Gastrocnemius medialis (tissue), 4 donors: Measurements from ENCODE around the gene MCF2L.

Experiments
- POLR2A ChIP-seq, 2 donors: fragments of 450-650 bp; IDR thresholded peaks; one replicate each; pipeline ENCODE4 v1.6.1; 2017; ENCODE audit warnings: antibody characterized with exemption in 2 of 2, mild to moderate bottlenecking in 2 of 2, moderate library complexity in 2 of 2
- TF ChIP-seq, protein P1 (sequence below), 5 experiments: fragments of 450-650 bp in 3 of 5; fragments of 200-600 bp in 2 of 5; sonication (generic) in 2 of 5; IDR thresholded peaks in 4 of 5; conservative IDR thresholded peaks in 1 of 5; 1 replicate in 4 of 5; 2 replicates in 1 of 5; pipeline ENCODE4 v1.5.1; 2016 to 2019; ENCODE audit warnings: antibody characterized with exemption in 5 of 5, mild to moderate bottlenecking in 3 of 5, moderate library complexity in 3 of 5

- TF ChIP-seq, protein P1, sequence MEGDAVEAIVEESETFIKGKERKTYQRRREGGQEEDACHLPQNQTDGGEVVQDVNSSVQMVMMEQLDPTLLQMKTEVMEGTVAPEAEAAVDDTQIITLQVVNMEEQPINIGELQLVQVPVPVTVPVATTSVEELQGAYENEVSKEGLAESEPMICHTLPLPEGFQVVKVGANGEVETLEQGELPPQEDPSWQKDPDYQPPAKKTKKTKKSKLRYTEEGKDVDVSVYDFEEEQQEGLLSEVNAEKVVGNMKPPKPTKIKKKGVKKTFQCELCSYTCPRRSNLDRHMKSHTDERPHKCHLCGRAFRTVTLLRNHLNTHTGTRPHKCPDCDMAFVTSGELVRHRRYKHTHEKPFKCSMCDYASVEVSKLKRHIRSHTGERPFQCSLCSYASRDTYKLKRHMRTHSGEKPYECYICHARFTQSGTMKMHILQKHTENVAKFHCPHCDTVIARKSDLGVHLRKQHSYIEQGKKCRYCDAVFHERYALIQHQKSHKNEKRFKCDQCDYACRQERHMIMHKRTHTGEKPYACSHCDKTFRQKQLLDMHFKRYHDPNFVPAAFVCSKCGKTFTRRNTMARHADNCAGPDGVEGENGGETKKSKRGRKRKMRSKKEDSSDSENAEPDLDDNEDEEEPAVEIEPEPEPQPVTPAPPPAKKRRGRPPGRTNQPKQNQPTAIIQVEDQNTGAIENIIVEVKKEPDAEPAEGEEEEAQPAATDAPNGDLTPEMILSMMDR (IDR thresholded peaks at IDR 0.05 in 4 of 5, conservative IDR thresholded peaks at IDR 0.05 in 1 of 5): no peak
- no peak for TF ChIP-seq POLR2A (IDR thresholded peaks at IDR 0.05)
These were observed 31.6 kb downstream of the MCF2L start for GRCh38 chr13:113000575-113000974.
